HEK293 (cell line): ENCODE results near the gene SMIM20.

Experiments used
- CTCF ChIA-PET: fragments of 350-600 bp; formaldehyde crosslinking; extraction: SDS; loops from one replicate; lab custom pipeline; 2021; ENCODE audit warnings: antibody characterized with exemption; lab: Yijun Ruan, JAX
- POLR2A ChIA-PET: fragments of 300-600 bp; formaldehyde crosslinking; extraction: SDS; loops from one replicate; lab custom pipeline; 2020; ENCODE audit warnings: antibody characterized with exemption, inconsistent platforms; lab: Yijun Ruan, JAX
- H3K27ac ChIP-seq: fragments of 200-500 bp; sonication (Bioruptor generic); 2 replicates; pipeline ENCODE4 v1.5.1; 2014; ENCODE audit warnings: low read depth, low read length, control low read depth, inconsistent platforms; ENCODE audit errors: extremely low read depth
- H3K36me3 ChIP-seq, 2 experiments: fragments of 200-500 bp in 1 of 2; sonication (Bioruptor generic) in 1 of 2; 1 replicate in 1 of 2; 2 replicates in 1 of 2; pipeline ENCODE4 v1.5.1; 2014 to 2017; ENCODE audit warnings: inconsistent platforms in 2 of 2, low read length in 2 of 2; ENCODE audit not compliant: control insufficient read depth in 2 of 2, insufficient read depth in 1 of 2
- H3K4me1 ChIP-seq: fragments of 200-500 bp; sonication (Bioruptor generic); 2 replicates; pipeline ENCODE4 v1.5.1; 2014; ENCODE audit warnings: mild to moderate bottlenecking, low read length, inconsistent platforms; ENCODE audit not compliant: control insufficient read depth, insufficient read depth
- H3K4me3 ChIP-seq: 2 replicates; pipeline ENCODE4 v1.5.1; 2011; ENCODE audit warnings: low read depth, mild to moderate bottlenecking, control low read depth, low read length, moderate library complexity
- H3K9me3 ChIP-seq: fragments of 200-500 bp; sonication (Bioruptor generic); 2 replicates; pipeline ENCODE4 v1.5.1; 2014; ENCODE audit warnings: low read depth, low read length, inconsistent platforms; ENCODE audit not compliant: control insufficient read depth, insufficient read depth
- FEZF1 ChIP-seq: fragments of 450-650 bp; formaldehyde crosslinking; IDR thresholded peaks from 2 replicates; pipeline ENCODE4 v1.5.1; 2016; ENCODE audit warnings: missing biosample characterization, missing genetic modification characterization
- KLF10 ChIP-seq: fragments of 450-650 bp; IDR thresholded peaks from 2 replicates; pipeline ENCODE4 v1.5.1; 2018; ENCODE audit warnings: missing biosample characterization, mild to moderate bottlenecking, missing genetic modification characterization
- OVOL3 ChIP-seq: fragments of 450-650 bp; formaldehyde crosslinking; IDR thresholded peaks from 2 replicates; pipeline ENCODE4 v1.5.1; 2016; ENCODE audit warnings: missing biosample characterization, missing genetic modification characterization
- PRDM2 ChIP-seq: fragments of 450-650 bp; formaldehyde crosslinking; IDR thresholded peaks from 2 replicates; pipeline ENCODE4 v1.5.1; 2016; ENCODE audit warnings: missing biosample characterization, missing genetic modification characterization, borderline replicate concordance
- SETDB1 ChIP-seq: IDR thresholded peaks from one replicate; pipeline ENCODE4 v1.6.1; 2017; ENCODE audit warnings: mild to moderate bottlenecking, low read length, moderate library complexity, mixed read lengths; ENCODE audit not compliant: insufficient read length
- ZBTB11 ChIP-seq: fragments of 450-650 bp; formaldehyde crosslinking; conservative IDR thresholded peaks from 2 replicates; pipeline ENCODE4 v1.5.1; 2016; ENCODE audit warnings: low read depth, missing biosample characterization, missing genetic modification characterization
- ZFHX2 ChIP-seq: fragments of 450-650 bp; formaldehyde crosslinking; conservative IDR thresholded peaks from 2 replicates; pipeline ENCODE4 v1.5.1; 2016; ENCODE audit warnings: missing biosample characterization, missing genetic modification characterization
- ZFP3 ChIP-seq: fragments of 450-650 bp; formaldehyde crosslinking; IDR thresholded peaks from 2 replicates; pipeline ENCODE4 v1.5.1; 2016; ENCODE audit warnings: low read depth, missing biosample characterization, missing genetic modification characterization
- ZNF18 ChIP-seq: fragments of 450-650 bp; formaldehyde crosslinking; IDR thresholded peaks from 2 replicates; pipeline ENCODE4 v1.5.1; 2016; ENCODE audit warnings: missing biosample characterization, missing genetic modification characterization
- ZNF24 ChIP-seq: fragments of 450-650 bp; formaldehyde crosslinking; IDR thresholded peaks from 2 replicates; pipeline ENCODE4 v1.5.1; 2016; ENCODE audit warnings: missing biosample characterization, missing genetic modification characterization
- ZNF274 ChIP-seq, 2 experiments: fragments of 200-500 bp in 1 of 2; fragments of 450-650 bp in 1 of 2; sonication (Bioruptor generic) in 1 of 2; formaldehyde crosslinking in 1 of 2; IDR thresholded peaks; 2 replicates each; pipeline versions ENCODE4 v1.5.1 to v1.6.1; 2014 to 2016; ENCODE audit warnings: borderline replicate concordance in 1 of 2, inconsistent platforms in 1 of 2, low read length in 1 of 2, missing biosample characterization in 1 of 2, missing genetic modification characterization in 1 of 2
- ZNF513 ChIP-seq: fragments of 450-650 bp; IDR thresholded peaks from 2 replicates; pipeline ENCODE4 v1.5.1; 2018; ENCODE audit warnings: missing biosample characterization, missing genetic modification characterization
- ZNF530 ChIP-seq: fragments of 450-650 bp; formaldehyde crosslinking; IDR thresholded peaks from 2 replicates; pipeline ENCODE4 v1.5.1; 2016; ENCODE audit warnings: low read depth, missing biosample characterization, missing genetic modification characterization
- ZNF571 ChIP-seq: fragments of 450-650 bp; formaldehyde crosslinking; IDR thresholded peaks from 2 replicates; pipeline ENCODE4 v1.5.0; 2017; ENCODE audit warnings: missing biosample characterization, missing genetic modification characterization
- ZNF585B ChIP-seq: fragments of 450-650 bp; formaldehyde crosslinking; IDR thresholded peaks from 2 replicates; pipeline ENCODE4 v1.5.1; 2016; ENCODE audit warnings: missing biosample characterization, missing genetic modification characterization
- ZNF600 ChIP-seq: fragments of 450-650 bp; formaldehyde crosslinking; IDR thresholded peaks from 2 replicates; pipeline ENCODE4 v1.5.1; 2016; ENCODE audit warnings: missing biosample characterization, missing genetic modification characterization
- ZNF639 ChIP-seq: fragments of 450-650 bp; formaldehyde crosslinking; IDR thresholded peaks from 2 replicates; pipeline ENCODE4 v1.5.1; 2016; ENCODE audit warnings: missing biosample characterization, missing genetic modification characterization
- ZSCAN18 ChIP-seq: fragments of 450-650 bp; formaldehyde crosslinking; IDR thresholded peaks from 2 replicates; pipeline ENCODE4 v1.5.1; 2016; ENCODE audit warnings: missing biosample characterization, missing genetic modification characterization

Gene SMIM20

GRCh38 chr4:25929298-25929686 lies 15.3 kb downstream of the SMIM20 start (continued):
- TF ChIP-seq PRDM2 (no peak), ZBTB11 (tag by site-specific recombination) (no peak), OVOL3 (tag by site-specific recombination) (no peak), ZNF639 (tag by site-specific recombination) (no peak), ZNF274 (IDR thresholded peaks at IDR 0.05; ENCODE audit: low read length) (no peak), ZNF274 (tag by site-specific recombination; IDR thresholded peaks at IDR 0.05; ENCODE audit: borderline replicate concordance) (no peak), ZNF571 (tag by site-specific recombination) (no peak), ZNF24 (tag by site-specific recombination) (no peak), ZFHX2 (tag by site-specific recombination) (no peak)

- H3K4me1 ChIP-seq, result no peaks in the 10 kb centered on the region; the same call in 1 of the 2 replicates
Observed at GRCh38 chr4:25930731-25931354, 16.8 kb downstream of the SMIM20 start.

More at GRCh38 chr4:25930731-25931354, 16.8 kb downstream of the SMIM20 start:
- ChIA-PET POLR2A (no interaction called here), CTCF (interaction anchor here (2.3 kb wide), 1 partner anchor 57 kb away, joined by 7 read pairs; no protein-coding TSS in a partner anchor)
- Histone ChIP-seq H3K36me3 (no peaks in the 10 kb centered on the region), H3K27ac (no peak overlapping the region), H3K4me3 (no peak overlapping the region), H3K9me3 (no peaks in the 10 kb centered on the region)
- TF ChIP-seq ZNF600 (tag by site-specific recombination) (no peak), FEZF1 (tag by site-specific recombination) (no peak), ZNF530 (tag by site-specific recombination) (no peak), KLF10 (tag by site-specific recombination) (no peak), ZFP3 (tag by site-specific recombination) (no peak), ZNF585B (tag by site-specific recombination) (no peak), ZNF513 (tag by site-specific recombination) (no peak), ZNF18 (no peak), ZSCAN18 (tag by site-specific recombination) (no peak), SETDB1 (no peak)
